Naive thymus-derived CD8-positive, alpha-beta T cell (primary cell): ENCODE data around the gene SHISA8. TPM values are rescaled to one million over a fixed set of nuclear protein-coding genes. Genes with fewer than 3 reads are reported as not detected.
A peak's percentile ranks its signal among the peaks of the same experiment; 100 is the strongest.
"Not testable (repeated sequence)": the region's sequence is repeated elsewhere in the genome, so short reads cannot be mapped to it uniquely, and the experiment has no call there.

Experiments used
- ATAC-seq, 2 donors: fragments of 150-1000 bp; cut with Tn5 transposase in 1 of 2; sonication (Bioruptor Pico), chemical (Tn5 transposase) in 1 of 2; 1 replicate in 1 of 2; 2 replicates in 1 of 2; pipeline ENCODE4 v1.10.0; 2021; ENCODE audit warnings: mild to moderate bottlenecking in 2 of 2, moderate library complexity in 2 of 2
- POLR2A ChIA-PET: fragments of 350-600 bp; sonication (Branson Sonifier 250); formaldehyde crosslinking; loops from one replicate; lab custom pipeline; 2021; ENCODE audit warnings: antibody characterized with exemption; lab: Charles Lee
- DNase-seq, 10 donors: peaks; one replicate each; pipeline versions ENCODE4 v3.0.0 to v3.0.0-alpha.2; 2020 to 2022
- H3K27ac Mint-ChIP-seq, 10 donors: one replicate each; pipeline ENCODE4 v1.8.0; 2020 to 2022; ENCODE audit warnings: mild to moderate bottlenecking in 10 of 10, mixed read lengths in 10 of 10, moderate library complexity in 4 of 10, inconsistent platforms in 1 of 10
- H3K27me3 Mint-ChIP-seq, 5 donors: one replicate each; pipeline ENCODE4 v1.8.0; 2021 to 2022; ENCODE audit warnings: mixed read lengths in 5 of 5
- H3K36me3 Mint-ChIP-seq, 3 donors: one replicate each; pipeline ENCODE4 v1.8.0; 2020 to 2022; ENCODE audit warnings: mixed read lengths in 3 of 3, mild to moderate bottlenecking in 2 of 3, inconsistent platforms in 1 of 3
- H3K4me1 Mint-ChIP-seq, 4 donors: one replicate each; pipeline ENCODE4 v1.8.0; 2021 to 2022; ENCODE audit warnings: mixed read lengths in 4 of 4
- H3K4me3 Mint-ChIP-seq, 10 donors: one replicate each; pipeline ENCODE4 v1.8.0; 2020 to 2022; ENCODE audit warnings: mild to moderate bottlenecking in 10 of 10, mixed read lengths in 10 of 10, moderate library complexity in 6 of 10, inconsistent platforms in 1 of 10
- H3K9me3 Mint-ChIP-seq, 9 donors: one replicate each; pipeline ENCODE4 v1.8.0; 2020 to 2022; ENCODE audit warnings: mixed read lengths in 9 of 9, mild to moderate bottlenecking in 3 of 9, inconsistent platforms in 1 of 9, moderate library complexity in 1 of 9
- polyA plus RNA-seq, 3 donors: library from polyadenylated mRNA; unstranded; fragments of 300-500 nt; fragmentation: Illumina TruSeq; gene quantifications; one replicate each; pipeline ENCODE4 v1.2.3, GENCODE V29; 2021
- total RNA-seq, 8 experiments: library from RNA in 2 of 8; stranded (reverse) in 2 of 8; gene quantifications; one replicate each; pipeline ENCODE4 v1.2.3 and lab custom pipeline; 2021 to 2026

SHISA8 gene
- under 1 TPM in 1 of 2 experiments, not detected in 1; 0.44 TPM for total RNA-seq
- polyA plus RNA-seq = not detected
- 0 to 0.39 (median 0.15) reads per million in 6 experiments for total RNA-seq (lab: John Stamatoyannopoulos, UW)

DNA sequence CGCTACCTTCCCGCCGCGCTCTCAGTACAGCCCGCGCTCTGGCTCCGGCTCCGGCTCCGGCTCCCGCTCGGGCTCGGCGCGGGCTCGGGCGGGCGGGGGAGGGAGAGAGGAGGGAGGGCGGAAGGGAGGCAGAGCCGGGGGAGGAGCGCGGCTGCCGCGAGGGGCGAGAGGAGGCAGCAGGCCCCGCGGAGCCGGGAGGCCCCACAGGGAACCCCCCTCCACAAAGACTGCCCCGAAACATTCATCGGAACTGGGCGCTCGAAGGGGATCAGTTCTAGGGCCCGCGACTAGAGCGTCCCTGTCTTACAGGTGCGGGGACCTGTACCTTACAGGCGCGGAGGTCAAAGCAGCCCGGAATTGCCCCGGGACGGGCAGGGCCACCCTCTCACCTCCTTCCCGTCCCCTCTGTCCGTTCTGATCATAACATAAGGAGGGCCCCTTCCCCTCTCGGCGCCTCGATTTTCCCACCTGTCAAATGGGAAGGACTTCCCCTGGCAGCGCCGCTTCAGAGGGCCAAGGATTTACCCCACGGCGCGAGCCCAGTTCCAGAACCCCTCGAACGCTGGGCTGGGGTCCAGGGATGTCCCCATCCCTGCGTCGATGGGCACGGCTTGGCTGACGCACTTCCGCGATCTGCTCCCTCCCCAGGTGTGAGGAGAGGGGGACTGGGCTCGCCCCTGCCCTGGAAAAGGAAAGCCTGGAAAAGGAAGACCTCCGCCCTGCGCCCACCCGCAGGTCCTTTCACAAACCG is at the start of gene SHISA8:
Gene SHISA8 (minus strand): TSS at position 40 of the 751 bp plus-strand sequence. CDS start 407 bp downstream, outside the sequence.
- peak; percentile 56 to 67 for ATAC-seq
- no peaks in the 10 kb centered on the region for H3K9me3 Mint-ChIP-seq
- peaks cover 4 to 39% (median 34%) of the 10 kb centered on the region in 4 donors for H3K4me1 Mint-ChIP-seq
- peak within 1 kb of the TSS in 3 of 10 donors; percentile 34 to 56 (median 40) for H3K27ac Mint-ChIP-seq
- POLR2A ChIA-PET = interaction anchor here (1.1 kb wide), 1 partner anchor 82 kb away, joined by 4 read pairs; the partner anchor contains the start of gene SREBF2
- peak within 1 kb of the TSS; percentile 45 to 79 (median 62) for H3K4me3 Mint-ChIP-seq
- DNase-seq = peak; percentile 40 to 81 (median 60)
- H3K27me3 Mint-ChIP-seq = peaks cover 21 to 44% (median 27%) of the 10 kb centered on the region in 5 donors
- H3K36me3 Mint-ChIP-seq = no peaks in the 10 kb centered on the region

DNA sequence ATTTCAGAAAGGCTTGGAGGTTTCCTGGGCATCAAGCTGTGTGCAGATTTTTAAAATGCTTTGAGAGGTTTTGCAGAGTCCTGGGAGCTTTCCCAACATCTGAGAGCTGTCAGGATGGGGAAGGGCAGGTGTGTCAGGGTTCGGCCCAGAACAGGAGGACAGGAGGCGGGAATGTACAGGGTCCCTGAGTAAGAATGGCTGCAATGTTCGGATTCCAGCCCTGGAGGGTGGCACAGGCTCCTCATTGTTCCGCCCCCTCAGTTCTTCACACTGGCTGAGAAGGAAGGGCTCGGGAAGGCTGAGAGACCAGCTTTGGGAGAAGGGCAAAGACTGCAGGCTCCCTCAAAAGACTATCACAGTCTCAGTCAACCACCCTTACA is 49.2 kb upstream of the SHISA8 start:
- no peaks in the 10 kb centered on the region for H3K36me3 Mint-ChIP-seq
- H3K27ac Mint-ChIP-seq = no peak overlapping the region
- H3K4me1 Mint-ChIP-seq = peaks cover 0 to 4% (median 0%) of the 10 kb centered on the region in 4 donors
- H3K27me3 Mint-ChIP-seq = peaks cover 0 to 3% (median 0%) of the 10 kb centered on the region in 5 donors
- H3K4me3 Mint-ChIP-seq = no peak overlapping the region
- DNase-seq = no peak
- no peaks in the 10 kb centered on the region for H3K9me3 Mint-ChIP-seq
- ATAC-seq = no peak
- POLR2A ChIA-PET = no interaction called here

DNA sequence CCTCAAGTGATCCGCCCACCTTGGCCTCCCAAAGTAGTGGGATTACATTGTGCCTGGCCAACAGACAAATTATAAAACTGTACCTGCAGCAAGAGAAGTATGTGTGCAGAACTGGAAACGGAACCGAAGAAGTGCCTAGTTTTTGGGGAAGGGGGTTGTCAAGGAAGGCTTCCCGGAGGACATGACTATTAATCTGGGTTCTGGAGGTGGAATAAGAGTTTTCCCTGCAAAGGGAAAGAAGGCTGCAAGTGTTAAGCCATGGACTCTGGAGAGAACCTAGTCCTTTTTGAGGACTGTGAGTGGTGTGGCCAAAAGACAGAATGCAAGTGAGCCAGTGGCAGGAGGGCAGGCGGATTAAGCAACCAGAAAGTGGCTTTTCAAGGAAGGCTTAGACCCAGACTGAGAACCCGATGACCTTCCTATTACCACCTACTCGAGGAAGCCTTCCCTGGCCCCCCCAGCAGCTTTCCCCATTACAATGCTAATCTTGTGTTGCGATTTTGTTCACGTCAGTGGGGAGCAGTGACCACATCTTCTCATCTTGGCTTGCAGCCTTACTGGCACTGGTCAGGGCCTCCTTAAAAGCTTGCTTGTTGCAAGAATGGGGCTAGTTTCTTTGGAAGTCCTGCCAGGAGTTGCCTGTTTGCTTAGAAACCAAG is 48.7 kb upstream of the SHISA8 start:
- Mint-ChIP-seq H3K27me3 (peaks cover 0 to 3% (median 0%) of the 10 kb centered on the region in 5 donors), H3K4me3 (no peak overlapping the region), H3K27ac (no peak overlapping the region), H3K4me1 (peaks cover 0 to 4% (median 0%) of the 10 kb centered on the region in 4 donors), H3K9me3 (no peaks in the 10 kb centered on the region), H3K36me3 (no peaks in the 10 kb centered on the region)
- no peak for ATAC-seq
- POLR2A ChIA-PET = no interaction called here
- no peak for DNase-seq

DNA sequence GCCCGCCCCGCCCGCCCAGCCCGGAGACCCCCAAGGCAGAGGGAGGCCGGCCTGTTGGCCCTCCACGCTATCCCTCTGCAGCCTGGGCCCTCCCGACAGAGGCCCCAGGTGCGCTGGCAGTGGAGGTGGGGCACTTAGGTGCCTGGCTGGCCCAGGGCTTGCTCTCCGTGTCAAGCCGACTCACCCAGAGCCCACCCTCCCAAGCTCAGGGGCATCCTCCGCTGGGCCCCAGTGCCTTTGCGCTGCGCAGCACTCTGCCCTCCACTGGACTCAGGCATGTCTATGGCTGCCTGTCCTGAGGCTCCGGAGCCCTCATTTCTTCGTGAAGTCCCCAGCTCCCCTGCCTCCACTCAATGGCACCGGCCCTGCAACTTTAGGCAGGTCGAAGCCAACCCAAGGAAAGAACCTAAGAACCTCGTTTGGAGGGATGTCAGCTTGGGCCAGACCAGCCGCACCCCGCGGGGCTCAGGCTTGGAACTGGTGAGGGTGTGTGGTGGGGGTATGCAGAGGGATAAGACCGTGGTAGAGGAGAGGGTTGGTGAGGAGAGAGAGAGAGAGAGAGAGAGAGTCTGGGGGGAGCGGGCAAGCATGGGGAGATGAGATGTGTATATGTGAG is 43.2 kb upstream of the SHISA8 start:
- POLR2A ChIA-PET = interaction anchor here (0.6 kb wide), 2 partner anchors 33 to 340 kb away, joined by 3 read pairs; no protein-coding TSS in a partner anchor
- Mint-ChIP-seq H3K4me3 (peak overlapping the region in 1 of 10 donors; percentile 66), H3K27ac (peak overlapping the region in 1 of 10 donors; percentile 75)

DNA sequence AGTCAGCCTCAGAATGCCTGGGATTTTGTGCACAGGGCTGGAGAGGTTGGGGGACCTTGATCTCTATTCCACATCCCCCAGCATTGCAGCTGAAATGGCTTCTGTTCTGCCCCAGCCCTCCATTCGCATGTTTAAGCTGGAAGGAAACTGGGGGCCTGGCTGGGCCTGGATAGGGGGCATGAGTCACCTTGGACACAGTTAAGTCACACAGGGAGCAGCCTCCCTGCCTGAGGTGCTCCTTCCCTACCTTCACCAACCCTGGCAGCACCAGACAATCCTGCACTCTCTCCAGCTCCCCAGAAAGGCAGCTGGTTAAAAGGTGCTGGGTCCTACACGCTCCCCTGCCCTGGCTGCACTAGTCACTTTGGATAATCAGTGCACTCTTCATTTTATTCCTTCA is 37.8 kb upstream of the SHISA8 start:
- DNase-seq = no peak
- Mint-ChIP-seq H3K27me3 (peaks cover 0 to 3% (median 0%) of the 10 kb centered on the region in 5 donors), H3K4me1 (peaks cover 3 to 8% (median 5%) of the 10 kb centered on the region in 4 donors), H3K27ac (no peak overlapping the region), H3K9me3 (no peaks in the 10 kb centered on the region), H3K4me3 (no peak overlapping the region), H3K36me3 (no peaks in the 10 kb centered on the region)
- no peak for ATAC-seq
- POLR2A ChIA-PET = no interaction called here

More for the DNA sequence above, 43.2 kb upstream of the SHISA8 start:
- H3K4me1 Mint-ChIP-seq = peaks cover 3 to 5% (median 4%) of the 10 kb centered on the region in 4 donors
- H3K36me3 Mint-ChIP-seq = no peaks in the 10 kb centered on the region
- no peaks in the 10 kb centered on the region for H3K9me3 Mint-ChIP-seq
- ATAC-seq = peak; percentile 59 to 63
- peaks cover 0 to 3% (median 0%) of the 10 kb centered on the region in 5 donors for H3K27me3 Mint-ChIP-seq
- no peak for DNase-seq

DNA sequence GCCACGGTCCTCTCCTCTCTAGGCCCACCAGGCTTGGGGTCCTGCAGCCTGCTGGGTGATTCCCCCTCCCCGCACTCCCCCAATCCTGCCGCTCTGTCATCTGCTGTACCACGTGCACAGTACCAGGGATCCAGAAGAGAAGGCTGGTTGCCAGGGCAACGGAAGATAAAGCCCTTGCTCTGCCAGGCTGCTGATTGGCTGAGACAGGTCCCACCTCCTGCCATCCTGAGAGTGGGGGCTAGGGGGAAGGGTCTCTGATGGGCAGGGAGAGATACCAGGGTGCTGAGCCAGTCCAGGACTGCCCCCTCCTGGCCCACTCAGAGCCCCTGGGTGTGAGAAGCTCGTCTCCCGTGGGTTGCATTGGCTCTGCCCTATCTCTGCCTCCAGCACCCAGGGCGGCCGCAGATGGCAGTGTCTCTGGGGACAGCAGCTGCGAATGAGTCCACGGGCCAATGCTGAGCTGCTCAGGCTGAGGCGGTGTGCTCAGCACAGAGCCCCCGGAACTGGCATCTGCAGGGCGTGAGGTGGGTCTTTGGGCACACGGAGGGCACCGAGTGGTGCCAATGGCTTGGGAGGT is 37.1 kb upstream of the SHISA8 start, which contains the start of gene SMIM45:
Gene SMIM45 (plus strand): TSS at position 253 of the 577 bp plus-strand sequence.
- POLR2A ChIA-PET = interaction anchor here (0.6 kb wide), 1 partner anchor 167 kb away, joined by 3 read pairs; no protein-coding TSS in a partner anchor
- Mint-ChIP-seq H3K9me3 (no peaks in the 10 kb centered on the region), H3K27ac (peak within 1 kb of the TSS in 1 of 10 donors; percentile 26), H3K4me3 (no peak within 1 kb of the TSS), H3K4me1 (peaks cover 0 to 11% (median 6%) of the 10 kb centered on the region in 4 donors), H3K27me3 (peaks cover 0 to 3% (median 0%) of the 10 kb centered on the region in 5 donors), H3K36me3 (no peaks in the 10 kb centered on the region)
- DNase-seq (no peak), ATAC-seq (no peak)

DNA sequence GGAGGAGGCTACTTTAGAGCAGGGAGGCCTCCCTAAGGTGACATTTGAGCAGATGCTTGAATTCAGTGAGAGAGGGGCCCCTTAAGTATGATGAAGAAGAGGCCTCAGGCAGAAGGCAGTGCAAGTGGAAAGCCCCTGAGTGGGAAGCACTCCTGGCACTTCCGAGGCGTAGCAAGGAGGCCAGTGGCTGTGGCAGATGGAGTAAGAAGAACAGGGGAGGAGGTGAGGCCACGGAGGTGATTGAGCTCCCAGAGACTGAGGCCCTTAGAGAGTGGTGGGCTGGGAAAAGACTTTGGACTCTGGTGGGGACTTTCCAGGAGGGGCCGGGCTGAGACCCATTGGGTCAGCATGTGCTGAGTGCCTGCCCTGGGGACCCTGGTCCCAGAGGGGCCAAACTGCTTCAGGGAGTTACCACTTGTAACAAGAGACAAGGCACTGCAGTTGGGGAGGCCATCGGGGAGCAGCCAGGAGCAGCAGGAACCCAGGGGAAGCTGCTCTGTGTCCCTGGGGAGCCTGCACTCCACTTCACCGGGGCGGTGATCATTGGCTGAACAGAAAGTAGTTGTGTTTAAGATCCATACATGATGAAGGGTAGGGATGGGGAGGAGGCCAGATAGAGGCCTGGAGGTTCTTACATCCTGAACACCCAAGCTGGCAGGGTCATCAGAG is 34.6 kb upstream of the SHISA8 start:
- no peak for DNase-seq
- Mint-ChIP-seq H3K4me3 (no peak overlapping the region), H3K27ac (no peak overlapping the region), H3K27me3 (peaks cover 0 to 2% (median 0%) of the 10 kb centered on the region in 5 donors), H3K4me1 (peaks cover 0 to 24% (median 13%) of the 10 kb centered on the region in 4 donors), H3K9me3 (no peaks in the 10 kb centered on the region), H3K36me3 (no peaks in the 10 kb centered on the region)
- no peak for ATAC-seq
- POLR2A ChIA-PET = no interaction called here

DNA sequence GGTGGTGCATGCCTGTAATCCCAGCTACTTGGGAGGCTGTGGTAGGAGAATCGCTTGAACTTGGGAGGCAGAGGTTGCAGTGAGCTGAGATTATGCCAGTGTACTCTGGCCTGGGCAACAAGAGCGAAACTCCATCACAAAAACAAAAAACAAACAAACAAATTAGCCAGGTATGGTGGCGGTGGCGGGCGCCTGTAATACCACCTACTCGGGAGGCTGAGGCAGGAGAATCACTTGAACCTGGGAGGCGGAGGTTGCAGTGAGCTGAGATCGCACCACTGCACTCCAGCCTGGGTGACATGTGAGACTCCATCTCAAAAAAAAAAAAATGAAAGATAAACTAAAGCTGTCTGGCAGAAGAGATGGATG is 34.0 kb upstream of the SHISA8 start:
- DNase-seq, ATAC-seq, H3K27me3 Mint-ChIP-seq, H3K27ac Mint-ChIP-seq, H3K4me3 Mint-ChIP-seq, H3K36me3 Mint-ChIP-seq, H3K9me3 Mint-ChIP-seq: not testable (repeated sequence)
- POLR2A ChIA-PET = interaction anchor here (0.6 kb wide), 1 partner anchor 592 kb away, joined by 3 read pairs; no protein-coding TSS in a partner anchor
- peaks cover 0 to 24% (median 13%) of the 10 kb centered on the region in 4 donors for H3K4me1 Mint-ChIP-seq

DNA sequence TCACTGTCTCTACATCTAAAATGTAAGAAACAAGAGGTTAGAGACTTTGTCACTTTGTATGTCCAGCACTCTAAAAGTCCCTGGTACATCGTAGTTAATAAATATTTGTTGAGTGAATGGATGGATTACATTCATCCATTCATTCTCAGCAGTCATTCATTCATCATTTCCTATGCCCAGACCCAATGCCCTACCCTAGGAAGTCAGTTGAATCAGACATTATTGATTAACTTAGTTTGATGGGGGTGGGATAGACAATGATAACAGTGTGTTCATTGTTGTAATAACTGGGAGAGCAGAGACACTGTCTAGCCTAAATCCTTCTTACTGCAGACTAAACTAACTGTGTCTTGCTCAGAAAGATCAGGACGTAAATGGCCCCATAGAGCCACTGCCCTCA is 33.3 kb upstream of the SHISA8 start:
- Mint-ChIP-seq H3K27ac (no peak overlapping the region), H3K27me3 (no peaks in the 10 kb centered on the region), H3K4me1 (peaks cover 0 to 24% (median 13%) of the 10 kb centered on the region in 4 donors), H3K4me3 (peak overlapping the region in 1 of 10 donors; percentile 26), H3K36me3 (no peaks in the 10 kb centered on the region), H3K9me3 (no peaks in the 10 kb centered on the region)
- DNase-seq (no peak), ATAC-seq (no peak)
- POLR2A ChIA-PET = no interaction called here

DNA sequence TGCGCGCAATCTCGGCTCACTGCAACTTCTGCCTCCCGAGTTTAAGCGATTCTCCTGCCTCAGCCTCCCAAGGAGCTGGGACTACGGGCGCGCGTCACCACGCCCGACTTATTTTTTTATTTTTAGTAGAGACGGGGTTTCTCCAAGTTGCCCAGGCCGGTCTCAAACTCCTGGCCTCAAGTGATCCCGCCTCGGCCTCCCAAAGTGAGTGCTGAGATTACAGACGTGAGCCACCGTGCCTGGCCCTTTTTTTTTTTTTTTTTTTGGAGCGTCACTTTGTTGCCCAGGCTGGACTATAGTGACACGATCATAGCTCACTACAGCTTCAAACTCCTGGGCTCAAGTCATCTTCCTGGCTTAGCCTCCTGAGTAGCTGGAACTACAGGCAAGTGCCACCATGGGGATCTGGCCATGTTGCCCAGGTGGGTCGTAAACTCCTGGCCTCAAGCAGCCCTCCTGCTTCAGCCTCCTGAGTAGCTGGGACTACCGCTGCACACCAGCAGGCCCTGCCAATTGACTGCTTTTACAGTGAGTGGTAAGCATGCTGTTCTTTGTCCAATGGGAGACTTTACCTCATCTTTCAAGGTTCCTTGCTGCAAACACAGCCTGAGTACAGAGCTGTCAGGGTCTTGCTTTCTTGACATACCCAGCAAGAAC is 32.7 kb upstream of the SHISA8 start:
- no peaks in the 10 kb centered on the region for H3K36me3 Mint-ChIP-seq
- DNase-seq = no peak
- ATAC-seq = no peak
- no peaks in the 10 kb centered on the region for H3K9me3 Mint-ChIP-seq
- H3K4me3 Mint-ChIP-seq = peak overlapping the region; percentile 85 to 95 (median 91)
- peaks cover 0 to 24% (median 13%) of the 10 kb centered on the region in 4 donors for H3K4me1 Mint-ChIP-seq
- H3K27ac Mint-ChIP-seq = peak overlapping the region in 3 of 10 donors; percentile 44 to 82 (median 79)
- H3K27me3 Mint-ChIP-seq = no peaks in the 10 kb centered on the region
- POLR2A ChIA-PET = interaction anchor here (0.7 to 2.2 kb wide), 6 partner anchors 21 to 259 kb away, joined by 3 to 10 read pairs (median 4); partner anchors contain the start of genes SMDT1, SNU13, SREBF2 and TNFRSF13C
